ENCODE measurements around the gene CIITA. TPM values are rescaled to one million over a fixed set of nuclear protein-coding genes. Genes with fewer than 3 reads are reported as not detected.

CIITA gene
- total RNA-seq, 1 donor from 2014 or later = 0.04 TPM

DNA sequence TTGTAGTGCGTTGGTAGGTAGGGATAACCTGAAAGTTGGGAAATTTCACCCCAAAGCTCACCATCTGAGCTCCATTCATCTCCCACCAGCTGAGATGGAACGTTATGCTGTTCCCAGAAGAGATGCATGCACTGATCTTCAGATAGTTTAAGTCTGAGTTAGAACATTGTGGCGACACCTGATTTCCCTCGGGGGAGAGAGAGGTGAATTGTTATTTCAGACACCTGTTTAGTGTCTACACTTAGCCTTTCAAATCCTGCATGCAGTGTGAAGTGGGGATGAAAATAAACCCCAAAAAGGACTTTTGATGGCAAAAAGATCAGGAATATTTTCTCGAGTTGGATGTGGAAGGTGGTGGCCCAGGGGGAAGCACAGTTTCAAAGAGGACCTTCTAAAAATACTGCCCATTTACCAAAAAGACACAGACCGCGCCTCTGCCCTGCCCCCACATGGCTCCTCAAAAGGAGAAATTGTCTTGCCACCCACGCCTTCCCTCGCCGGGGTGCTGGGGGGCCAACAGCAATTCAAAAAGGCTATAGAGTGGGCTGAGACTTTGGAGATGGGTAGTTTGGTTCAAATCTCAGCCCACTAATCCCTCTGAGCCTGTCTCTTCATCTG is 11.4 kb downstream of the CIITA start:
- DNase-seq (ENCODE audit: low read depth) = no peak
- TF ChIP-seq, protein P1, sequence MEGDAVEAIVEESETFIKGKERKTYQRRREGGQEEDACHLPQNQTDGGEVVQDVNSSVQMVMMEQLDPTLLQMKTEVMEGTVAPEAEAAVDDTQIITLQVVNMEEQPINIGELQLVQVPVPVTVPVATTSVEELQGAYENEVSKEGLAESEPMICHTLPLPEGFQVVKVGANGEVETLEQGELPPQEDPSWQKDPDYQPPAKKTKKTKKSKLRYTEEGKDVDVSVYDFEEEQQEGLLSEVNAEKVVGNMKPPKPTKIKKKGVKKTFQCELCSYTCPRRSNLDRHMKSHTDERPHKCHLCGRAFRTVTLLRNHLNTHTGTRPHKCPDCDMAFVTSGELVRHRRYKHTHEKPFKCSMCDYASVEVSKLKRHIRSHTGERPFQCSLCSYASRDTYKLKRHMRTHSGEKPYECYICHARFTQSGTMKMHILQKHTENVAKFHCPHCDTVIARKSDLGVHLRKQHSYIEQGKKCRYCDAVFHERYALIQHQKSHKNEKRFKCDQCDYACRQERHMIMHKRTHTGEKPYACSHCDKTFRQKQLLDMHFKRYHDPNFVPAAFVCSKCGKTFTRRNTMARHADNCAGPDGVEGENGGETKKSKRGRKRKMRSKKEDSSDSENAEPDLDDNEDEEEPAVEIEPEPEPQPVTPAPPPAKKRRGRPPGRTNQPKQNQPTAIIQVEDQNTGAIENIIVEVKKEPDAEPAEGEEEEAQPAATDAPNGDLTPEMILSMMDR (IDR thresholded peaks at IDR 0.05; ENCODE audit: insufficient read depth, low read length, poor library complexity, severe bottlenecking) = no peak
- no peak overlapping the region for H3K4me3 ChIP-seq (ENCODE audit: low read depth, low read length)
- no peaks in the 10 kb centered on the region for H3K27me3 ChIP-seq (ENCODE audit: control insufficient read depth, insufficient read depth, low read length)
- H3K36me3 ChIP-seq (ENCODE audit: control insufficient read depth, insufficient read depth, low read length) = no peaks in the 10 kb centered on the region

DNA sequence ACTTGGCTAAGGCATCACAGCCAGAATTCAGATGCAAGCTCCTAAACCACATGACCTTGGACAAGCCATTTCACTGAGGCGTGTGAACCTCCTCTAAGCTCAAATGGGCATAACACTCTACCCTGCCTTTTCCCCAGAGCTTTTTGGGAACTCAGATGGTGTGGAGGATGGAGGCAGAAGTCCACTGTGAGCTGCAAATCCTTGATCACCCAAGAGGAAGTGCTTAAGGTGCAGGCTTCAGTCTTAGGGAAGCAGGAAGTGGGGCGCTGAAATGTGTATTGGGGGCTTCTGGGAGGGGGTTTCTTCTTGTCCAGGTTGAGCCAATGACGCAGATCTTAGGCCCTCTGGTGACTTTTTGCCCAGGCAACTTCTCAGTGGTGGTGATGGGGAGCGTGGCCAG is 12.9 kb downstream of the CIITA start:
- Histone ChIP-seq H3K27me3 (ENCODE audit: control insufficient read depth, insufficient read depth, low read length) (no peaks in the 10 kb centered on the region), H3K36me3 (ENCODE audit: control insufficient read depth, insufficient read depth, low read length) (no peaks in the 10 kb centered on the region), H3K4me3 (ENCODE audit: low read depth, low read length) (no peak overlapping the region)
- DNase-seq (ENCODE audit: low read depth) = no peak
- TF ChIP-seq, protein P1 (IDR thresholded peaks at IDR 0.05; ENCODE audit: insufficient read depth, low read length, poor library complexity, severe bottlenecking) = no peak

GRCh38 chr16:10892782-10893318 is 15.8 kb downstream of the CIITA start:
- peaks cover 2% of the 10 kb centered on the region for H3K27me3 ChIP-seq (ENCODE audit: control insufficient read depth, insufficient read depth, low read length)
- no peak overlapping the region for H3K4me3 ChIP-seq (ENCODE audit: low read depth, low read length)
- H3K36me3 ChIP-seq (ENCODE audit: control insufficient read depth, insufficient read depth, low read length) = no peaks in the 10 kb centered on the region
- TF ChIP-seq, protein P1 (IDR thresholded peaks at IDR 0.05; ENCODE audit: insufficient read depth, low read length, poor library complexity, severe bottlenecking) = no peak
- no peak for DNase-seq (ENCODE audit: low read depth)

DNA sequence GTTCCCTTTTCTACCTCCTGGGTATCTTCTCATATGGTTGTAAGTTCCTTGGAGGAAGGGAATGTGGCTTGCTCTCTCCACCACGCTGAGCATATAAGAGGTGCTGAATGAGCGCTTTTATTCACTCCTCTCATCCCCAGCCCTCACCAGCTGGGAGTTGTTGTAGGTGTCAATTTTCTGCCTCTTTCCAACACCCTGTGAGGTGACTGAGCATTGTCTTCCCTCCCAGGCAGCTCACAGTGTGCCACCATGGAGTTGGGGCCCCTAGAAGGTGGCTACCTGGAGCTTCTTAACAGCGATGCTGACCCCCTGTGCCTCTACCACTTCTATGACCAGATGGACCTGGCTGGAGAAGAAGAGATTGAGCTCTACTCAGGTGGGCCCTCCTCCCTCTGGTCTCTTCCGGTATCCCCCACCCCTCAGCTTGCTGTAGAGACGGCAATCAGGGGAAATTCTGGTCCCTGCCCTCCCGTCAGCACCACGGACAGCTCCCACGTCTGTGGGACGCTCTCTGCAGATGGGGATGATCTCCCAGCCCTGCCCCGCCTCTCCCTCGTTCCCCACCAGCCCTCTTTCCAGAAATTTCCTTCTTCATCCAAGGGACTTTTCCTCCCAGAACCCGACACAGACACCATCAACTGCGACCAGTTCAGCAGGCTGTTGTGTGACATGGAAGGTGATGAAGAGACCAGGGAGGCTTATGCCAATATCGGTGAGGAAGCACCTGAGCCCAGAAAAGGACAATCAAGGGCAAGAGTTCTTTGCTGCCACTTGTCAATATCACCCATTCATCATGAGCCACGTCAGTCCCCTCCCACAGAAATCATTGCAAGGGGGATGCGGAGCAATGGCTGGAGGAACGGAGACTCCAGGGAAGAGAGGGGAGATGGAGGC is 18.3 kb downstream of the CIITA start:
- Histone ChIP-seq H3K27me3 (ENCODE audit: control insufficient read depth, insufficient read depth, low read length) (peaks cover 2% of the 10 kb centered on the region), H3K36me3 (ENCODE audit: control insufficient read depth, insufficient read depth, low read length) (no peaks in the 10 kb centered on the region), H3K4me3 (ENCODE audit: low read depth, low read length) (no peak overlapping the region)
- TF ChIP-seq, protein P1 (IDR thresholded peaks at IDR 0.05; ENCODE audit: insufficient read depth, low read length, poor library complexity, severe bottlenecking) = no peak
- no peak for DNase-seq (ENCODE audit: low read depth)

DNA sequence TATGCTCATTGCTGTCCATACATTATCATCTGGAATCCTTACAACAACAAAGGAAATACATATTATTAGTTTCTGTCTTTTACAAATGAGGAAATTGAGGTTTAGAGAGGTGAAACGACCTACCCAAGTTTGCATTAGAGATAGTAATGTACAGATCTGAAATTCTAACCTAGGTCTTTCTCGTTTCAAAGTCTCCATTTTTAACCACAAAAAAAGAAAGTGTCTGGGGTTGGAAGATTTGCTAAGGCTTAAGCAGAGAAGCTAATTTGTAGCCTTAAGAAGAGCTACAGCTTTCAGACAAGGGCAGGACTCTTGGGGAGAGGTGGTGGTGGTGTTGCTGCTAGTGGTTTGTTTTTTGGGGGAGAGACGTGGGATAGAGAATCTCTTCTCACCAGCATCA is 19.2 kb downstream of the CIITA start:
- DNase-seq (ENCODE audit: low read depth) = no peak
- H3K36me3 ChIP-seq (ENCODE audit: control insufficient read depth, insufficient read depth, low read length) = no peaks in the 10 kb centered on the region
- TF ChIP-seq, protein P1 (IDR thresholded peaks at IDR 0.05; ENCODE audit: insufficient read depth, low read length, poor library complexity, severe bottlenecking) = no peak
- H3K27me3 ChIP-seq (ENCODE audit: control insufficient read depth, insufficient read depth, low read length) = peaks cover 2% of the 10 kb centered on the region
- H3K4me3 ChIP-seq (ENCODE audit: low read depth, low read length) = no peak overlapping the region

All from kidney epithelial cell (primary cell).